Kidney capillary endothelial cell (primary cell): Measurements from ENCODE around the gene ASIC3.

ENCODE experiments used
- DNase-seq: peaks from one replicate; pipeline ENCODE4 v3.0.0-alpha.2; 2018; ENCODE audit warnings: low spot score

The ASIC3 gene

GRCh38 chr7:151085691-151086620, 37.6 kb downstream of the ASIC3 start, which contains the start of gene AGAP3:
TSS of gene AGAP3 (plus strand) at chr7:151086475. CDS start at chr7:151086742, 267 bp downstream.
- no peak for DNase-seq

GRCh38 chr7:151086802-151087244, 38.5 kb downstream of the ASIC3 start:
- no peak for DNase-seq

- no peak for DNase-seq
Measured at GRCh38 chr7:151087245-151088018, 39.1 kb downstream of the ASIC3 start.

GRCh38 chr7:151088019-151088855, 39.9 kb downstream of the ASIC3 start:
- DNase-seq, result peak; percentile 50

GRCh38 chr7:151088856-151089699, 40.7 kb downstream of the ASIC3 start:
- peak; percentile 93 for DNase-seq

- no peak for DNase-seq
Measured at GRCh38 chr7:151089893-151090730, 41.8 kb downstream of the ASIC3 start.

GRCh38 chr7:151091003-151091402, 42.7 kb downstream of the ASIC3 start:
- DNase-seq, result no peak

GRCh38 chr7:151091431-151091830, 43.1 kb downstream of the ASIC3 start:
- DNase-seq, result peak; percentile 63

- no peak for DNase-seq
Measured at GRCh38 chr7:151091988-151092387, 43.7 kb downstream of the ASIC3 start.

GRCh38 chr7:151093748-151094147, 45.4 kb downstream of the ASIC3 start:
- no peak for DNase-seq

GRCh38 chr7:151094675-151095074, 46.3 kb downstream of the ASIC3 start:
- DNase-seq, result no peak

- no peak for DNase-seq
Measured at GRCh38 chr7:151095123-151095797, 46.9 kb downstream of the ASIC3 start.

- DNase-seq, result no peak
Measured at GRCh38 chr7:151095828-151096475, 47.6 kb downstream of the ASIC3 start.

GRCh38 chr7:151099486-151100211, 51.3 kb downstream of the ASIC3 start:
- no peak for DNase-seq

- no peak for DNase-seq
Measured at GRCh38 chr7:151100921-151101320, 52.6 kb downstream of the ASIC3 start.

- no peak for DNase-seq
Measured at GRCh38 chr7:151101621-151102396, 53.5 kb downstream of the ASIC3 start.
